Measurements from ENCODE around the gene ZBTB3. TPM values are rescaled to one million over a fixed set of nuclear protein-coding genes. Genes with fewer than 3 reads are reported as not detected.

ZBTB3 gene
- total and polyA plus RNA-seq, 2 of the 13 experiments (the other 11 are each of a cell fraction or from before 2014, with no cell fraction given): 3.4 to 5.2 TPM

- TF ChIP-seq ZBTB10 (CRISPR knock-in tag; IDR thresholded peaks at IDR 0.05; ENCODE audit: borderline replicate concordance) (no peak), ZFAT (CRISPR knock-in tag; conservative IDR thresholded peaks at IDR 0.05) (no peak), ZNF879 (CRISPR knock-in tag; IDR thresholded peaks at IDR 0.05) (no peak), ZNF687 (CRISPR knock-in tag; IDR thresholded peaks at IDR 0.05) (peak; percentile 80), GLI4 (CRISPR knock-in tag; IDR thresholded peaks at IDR 0.05; ENCODE audit: borderline replicate concordance) (0 out of 2 replicates have a peak, but pooled peaks have one; percentile 41), ZBTB33 (CRISPR knock-in tag; IDR thresholded peaks at IDR 0.05) (peak; percentile 92), GPN1 (CRISPR knock-in tag; IDR thresholded peaks at IDR 0.05; ENCODE audit: borderline replicate concordance) (no peak), MEIS1 (CRISPR knock-in tag; IDR thresholded peaks at IDR 0.05; ENCODE audit: borderline replicate concordance) (no peak), ARID2 (CRISPR knock-in tag; IDR thresholded peaks at IDR 0.05; ENCODE audit: borderline replicate concordance) (0 out of 2 replicates have a peak, but pooled peaks have one; percentile 68), NFATC3 (CRISPR knock-in tag; IDR thresholded peaks at IDR 0.05) (0 out of 2 replicates have a peak, but pooled peaks have one; percentile 43), ATF7 (IDR thresholded peaks at IDR 0.05) (no peak), ATF7 (CRISPR knock-in tag; IDR thresholded peaks at IDR 0.05) (no peak), KMT2B (CRISPR knock-in tag; IDR thresholded peaks at IDR 0.05) (0 out of 2 replicates have a peak, but pooled peaks have one; percentile 32), NAIF1 (CRISPR knock-in tag; IDR thresholded peaks at IDR 0.05; ENCODE audit: borderline replicate concordance) (no peak), TOE1 (CRISPR knock-in tag; IDR thresholded peaks at IDR 0.05) (no peak), CBX1 (IDR thresholded peaks at IDR 0.05; ENCODE audit: low read depth) (no peak), SRSF4 (IDR thresholded peaks at IDR 0.05; ENCODE audit: low read depth, low read length, poor library complexity, severe bottlenecking) (no peak), SAFB2 (CRISPR knock-in tag; IDR thresholded peaks at IDR 0.05; ENCODE audit: borderline replicate concordance, low read depth) (no peak; the same call in 1 of the 2 replicates), ZNF746 (CRISPR knock-in tag; IDR thresholded peaks at IDR 0.05) (no peak), SIN3B (IDR thresholded peaks at IDR 0.05; ENCODE audit: low read length) (no peak), ZNF124 (CRISPR knock-in tag; IDR thresholded peaks at IDR 0.05) (no peak)
These were observed 47.8 kb downstream of the ZBTB3 start (continued) for GRCh38 chr11:62705880-62706849.
